ENCODE measurements around the gene CD9.

- TF ChIP-seq, protein P1, sequence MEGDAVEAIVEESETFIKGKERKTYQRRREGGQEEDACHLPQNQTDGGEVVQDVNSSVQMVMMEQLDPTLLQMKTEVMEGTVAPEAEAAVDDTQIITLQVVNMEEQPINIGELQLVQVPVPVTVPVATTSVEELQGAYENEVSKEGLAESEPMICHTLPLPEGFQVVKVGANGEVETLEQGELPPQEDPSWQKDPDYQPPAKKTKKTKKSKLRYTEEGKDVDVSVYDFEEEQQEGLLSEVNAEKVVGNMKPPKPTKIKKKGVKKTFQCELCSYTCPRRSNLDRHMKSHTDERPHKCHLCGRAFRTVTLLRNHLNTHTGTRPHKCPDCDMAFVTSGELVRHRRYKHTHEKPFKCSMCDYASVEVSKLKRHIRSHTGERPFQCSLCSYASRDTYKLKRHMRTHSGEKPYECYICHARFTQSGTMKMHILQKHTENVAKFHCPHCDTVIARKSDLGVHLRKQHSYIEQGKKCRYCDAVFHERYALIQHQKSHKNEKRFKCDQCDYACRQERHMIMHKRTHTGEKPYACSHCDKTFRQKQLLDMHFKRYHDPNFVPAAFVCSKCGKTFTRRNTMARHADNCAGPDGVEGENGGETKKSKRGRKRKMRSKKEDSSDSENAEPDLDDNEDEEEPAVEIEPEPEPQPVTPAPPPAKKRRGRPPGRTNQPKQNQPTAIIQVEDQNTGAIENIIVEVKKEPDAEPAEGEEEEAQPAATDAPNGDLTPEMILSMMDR (IDR thresholded peaks at IDR 0.05; ENCODE audit: insufficient read depth, low read length) = no peak
- TF ChIP-seq POLR2AphosphoS5 (IDR thresholded peaks at IDR 0.05; ENCODE audit: low read depth) = no peak
Measured at GRCh38 chr12:6228535-6229223, 28.5 kb downstream of the CD9 start.

All from HL-60 (cell line).